ENCODE results near the gene FLNB. TPM values are rescaled to one million over a fixed set of nuclear protein-coding genes. Genes with fewer than 3 reads are reported as not detected.
A peak's percentile ranks its signal among the peaks of the same experiment; 100 is the strongest.

FLNB gene
- total and polyA plus RNA-seq, 9 of the 15 experiments (the other 6 are each of a cell fraction or from before 2014, with no cell fraction given): 9.4 to 48.1 (median 25.6) TPM

- TF ChIP-seq, protein P1, sequence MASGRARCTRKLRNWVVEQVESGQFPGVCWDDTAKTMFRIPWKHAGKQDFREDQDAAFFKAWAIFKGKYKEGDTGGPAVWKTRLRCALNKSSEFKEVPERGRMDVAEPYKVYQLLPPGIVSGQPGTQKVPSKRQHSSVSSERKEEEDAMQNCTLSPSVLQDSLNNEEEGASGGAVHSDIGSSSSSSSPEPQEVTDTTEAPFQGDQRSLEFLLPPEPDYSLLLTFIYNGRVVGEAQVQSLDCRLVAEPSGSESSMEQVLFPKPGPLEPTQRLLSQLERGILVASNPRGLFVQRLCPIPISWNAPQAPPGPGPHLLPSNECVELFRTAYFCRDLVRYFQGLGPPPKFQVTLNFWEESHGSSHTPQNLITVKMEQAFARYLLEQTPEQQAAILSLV (tag; IDR thresholded peaks at IDR 0.05): no peak
- TF ChIP-seq FOXK1 (CRISPR knock-in tag; IDR thresholded peaks at IDR 0.05; ENCODE audit: borderline replicate concordance): no peak
- peak; percentile 43; the same call in 1 of the 2 replicates for TF ChIP-seq MTA1 (IDR thresholded peaks at IDR 0.05; ENCODE audit: borderline replicate concordance)
- TF ChIP-seq ATF3 (IDR thresholded peaks at IDR 0.05): peak; percentile 69
- no peak for TF ChIP-seq ATF3 (CRISPR knock-in tag; conservative IDR thresholded peaks at IDR 0.05)
- no peak for TF ChIP-seq RHOXF2B (CRISPR knock-in tag; conservative IDR thresholded peaks at IDR 0.05)
- TF ChIP-seq ZNF436 (CRISPR knock-in tag; IDR thresholded peaks at IDR 0.05): no peak
Observed at GRCh38 chr3:57985176-57985983, 22.8 kb upstream of the FLNB start (continued).

DNA sequence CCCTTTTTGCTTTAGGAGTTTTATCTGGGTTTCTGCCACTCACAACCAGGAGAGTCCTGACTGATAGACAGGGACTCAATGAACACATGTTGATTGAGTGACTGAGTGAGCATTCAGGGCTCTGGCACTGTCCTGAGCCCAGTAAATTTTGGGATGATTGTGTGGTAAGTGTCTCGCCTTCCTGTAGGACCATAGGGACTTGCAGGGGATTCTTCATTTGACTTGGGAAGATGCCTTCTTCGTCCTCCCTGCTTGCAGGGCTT lies 22.3 kb upstream of the FLNB start:
- H4K20me1 ChIP-seq (replicated peaks; ENCODE audit: control insufficient read depth, insufficient read depth, low read length): no peaks in the 10 kb centered on the region
- BruUV-seq (replicated peaks): no TSS peak
- no peaks in the 10 kb centered on the region for H3K79me2 ChIP-seq (ENCODE audit: control insufficient read depth, insufficient read depth, low read length)
- H3K36me3 ChIP-seq (ENCODE audit: control insufficient read depth, insufficient read depth, low read length): no peaks in the 10 kb centered on the region
- H3K27ac ChIP-seq (ENCODE audit: extremely low read depth, low read depth, low read length): no peak overlapping the region
- WGBS (ENCODE audit: insufficient coverage, low coverage, missing lambda C conversion rate): 80% methylated on average over 1 of the region's 2 CpGs
- peaks cover 6% of the 10 kb centered on the region in 2 experiments; a peak in 4 of 5 replicates for H3K4me1 ChIP-seq (replicated peaks in 1 of 2; ENCODE audit: control insufficient read depth in 2 of 2, insufficient read depth in 2 of 2, low read length in 2 of 2)
- FAIRE-seq (peak; percentile 6), DNase-seq (ENCODE audit: extremely low read depth in 1 of 4, low spot score in 3 of 4) (no peak), ATAC-seq (no peak)
- H3K4me2 ChIP-seq (ENCODE audit: insufficient read depth, low read length): no peak overlapping the region
- H2AFZ ChIP-seq (ENCODE audit: low read depth, low read length): 0 out of 2 replicates have a peak overlapping the region, but pooled peaks have one; percentile 55
- in situ Hi-C loops (cut with MboI) (no loop called here), intact Hi-C loops (cut with micrococcal nuclease) (no loop called here)
- ChIA-PET CTCF (ENCODE audit: low intra/inter-chr PET ratio) (no interaction called here), POLR2A (interaction anchor here (1.3 kb wide), 1 partner anchor 180 kb away, joined by 3 read pairs; no protein-coding TSS in a partner anchor)
- TF ChIP-seq MEIS2 (IDR thresholded peaks at IDR 0.05; ENCODE audit: partially characterized antibody) (peak; percentile 57), ATF7 (IDR thresholded peaks at IDR 0.05) (0 out of 2 replicates have a peak, but pooled peaks have one; percentile 2), MECOM (CRISPR knock-in tag; IDR thresholded peaks at IDR 0.05) (no peak), PKNOX1 (IDR thresholded peaks at IDR 0.05) (peak; percentile 78)
- no peaks in the 10 kb centered on the region for H3K9me3 ChIP-seq (replicated peaks; ENCODE audit: control insufficient read depth, insufficient read depth, low read depth, low read length)
- no peak overlapping the region for H3K4me3 ChIP-seq
- H3K9me1 ChIP-seq (ENCODE audit: control insufficient read depth, insufficient read depth, low read length): no peaks in the 10 kb centered on the region
- H3K9ac ChIP-seq (ENCODE audit: insufficient read depth in 1 of 2, low read depth in 2 of 2, low read length in 2 of 2): no peak overlapping the region
- H3K27me3 ChIP-seq (ENCODE audit: control insufficient read depth in 2 of 2, insufficient read depth in 2 of 2, low read length in 2 of 2): no peaks in the 10 kb centered on the region

Data from K562 (cell line).